HAP-1 (cell line): ENCODE data around the gene SIX4.

Experiments used
- DNase-seq, 2 experiments: peaks; one replicate each; pipeline ENCODE4 v3.0.0-alpha.2; 2016 to 2020; ENCODE audit warnings: low spot score in 2 of 2
- H3K27me3 ChIP-seq: fragments of 250-450 bp; sonication (Bioruptor Pico); 2 replicates; pipeline ENCODE4 v1.5.1; 2020; ENCODE audit warnings: low read depth, mild to moderate bottlenecking, moderate library complexity
- H3K36me3 ChIP-seq: fragments of 250-450 bp; sonication (Bioruptor Pico); replicated peaks from 2 replicates; pipeline ENCODE4 v1.5.1; 2020; ENCODE audit warnings: mild to moderate bottlenecking
- H3K4me1 ChIP-seq: fragments of 250-450 bp; sonication (Bioruptor Pico); 2 replicates; pipeline ENCODE4 v1.5.1; 2020; ENCODE audit warnings: mild to moderate bottlenecking
- H3K4me3 ChIP-seq: fragments of 250-450 bp; sonication (Bioruptor Pico); 2 replicates; pipeline ENCODE4 v1.5.1; 2020; ENCODE audit warnings: mild to moderate bottlenecking, moderate library complexity
- H3K9me3 ChIP-seq: fragments of 250-450 bp; sonication (Bioruptor Pico); 2 replicates; pipeline ENCODE4 v1.5.1; 2020; ENCODE audit warnings: mild to moderate bottlenecking, moderate library complexity
- in situ Hi-C: fragments of 300-500 bp; cut with MboI; formaldehyde crosslinking; loops from 3 replicates; pipeline ENCODE4 v1.14.3; 2020; ENCODE audit warnings: low sequenced_read_pairs, inconsistent platforms, mixed read lengths

The SIX4 gene

DNA sequence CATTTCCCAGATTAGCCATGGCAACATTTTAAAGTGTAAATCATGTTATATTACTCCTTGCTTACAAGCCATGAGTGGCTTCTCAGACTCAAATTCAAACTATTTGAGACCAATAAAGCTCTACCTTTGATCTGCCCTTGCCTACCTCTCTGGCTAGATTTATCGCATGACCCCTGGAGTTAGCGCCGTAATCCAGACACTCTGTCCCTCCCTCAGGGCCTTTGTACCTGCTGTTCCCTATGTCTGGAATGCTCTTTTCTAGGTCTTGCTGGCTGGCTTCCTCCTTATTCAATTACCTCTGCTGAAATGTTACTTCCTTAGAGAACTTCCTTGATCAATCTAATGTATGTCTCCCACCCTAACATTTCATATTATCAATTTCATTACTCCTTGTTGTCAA lies 16.3 kb downstream of the SIX4 start:
- in situ Hi-C loops = no loop called here
- no peak for DNase-seq
- no peaks in the 10 kb centered on the region for H3K9me3 ChIP-seq
- H3K27me3 ChIP-seq = no peaks in the 10 kb centered on the region
- no peaks in the 10 kb centered on the region for H3K36me3 ChIP-seq
- H3K4me3 ChIP-seq = no peak overlapping the region
- peaks cover 14% of the 10 kb centered on the region for H3K4me1 ChIP-seq

DNA sequence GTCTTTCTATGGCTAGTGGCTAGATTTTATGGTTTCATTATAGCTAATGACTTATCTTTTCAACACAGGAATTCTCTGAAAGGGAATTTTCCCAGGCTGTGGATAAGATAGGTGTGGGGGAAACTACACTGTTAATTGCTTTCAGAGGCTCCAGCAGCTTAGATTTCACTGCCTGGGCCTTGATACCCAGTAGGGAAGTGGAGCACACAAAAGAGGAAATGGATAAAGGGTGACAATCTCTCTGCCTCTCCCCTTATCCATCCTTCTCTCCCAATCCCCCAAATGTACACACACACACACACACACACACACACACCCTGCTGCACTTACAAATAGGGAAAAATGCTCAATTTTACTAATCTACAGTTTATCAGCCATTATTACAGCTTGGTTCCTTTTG lies 19.1 kb downstream of the SIX4 start:
- peaks cover 6% of the 10 kb centered on the region; the same call in 1 of the 2 replicates for H3K9me3 ChIP-seq
- H3K4me3 ChIP-seq = no peak overlapping the region
- no peaks in the 10 kb centered on the region for H3K27me3 ChIP-seq
- in situ Hi-C loops = no loop called here
- H3K36me3 ChIP-seq = no peaks in the 10 kb centered on the region
- no peak for DNase-seq
- H3K4me1 ChIP-seq = peaks cover 4% of the 10 kb centered on the region

DNA sequence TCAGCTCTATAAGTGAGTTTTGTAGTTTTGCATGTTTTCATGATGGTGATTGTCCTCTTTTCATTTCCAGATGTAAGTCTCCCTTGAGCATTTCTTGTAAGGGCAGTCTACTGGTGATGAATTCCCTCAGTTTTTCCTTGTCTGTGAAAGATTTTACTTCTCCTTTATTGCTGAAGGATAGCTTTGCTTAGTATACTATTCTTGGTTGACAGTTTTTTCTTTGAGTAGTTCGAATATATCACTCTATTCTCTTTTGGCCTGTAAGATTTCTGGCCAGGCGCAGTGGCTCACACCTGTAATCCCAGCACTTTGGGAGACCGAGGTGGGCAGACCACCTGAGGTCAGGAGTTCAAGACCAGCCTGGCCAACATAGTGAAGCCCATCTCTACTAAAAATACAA lies 23.6 kb downstream of the SIX4 start:
- no peaks in the 10 kb centered on the region for H3K4me1 ChIP-seq
- no peak for DNase-seq
- peaks cover 6% of the 10 kb centered on the region; the same call in 1 of the 2 replicates for H3K9me3 ChIP-seq
- in situ Hi-C loops = no loop called here
- no peak overlapping the region for H3K4me3 ChIP-seq
- no peaks in the 10 kb centered on the region for H3K36me3 ChIP-seq
- peaks cover 3% of the 10 kb centered on the region; the same call in 1 of the 2 replicates for H3K27me3 ChIP-seq

DNA sequence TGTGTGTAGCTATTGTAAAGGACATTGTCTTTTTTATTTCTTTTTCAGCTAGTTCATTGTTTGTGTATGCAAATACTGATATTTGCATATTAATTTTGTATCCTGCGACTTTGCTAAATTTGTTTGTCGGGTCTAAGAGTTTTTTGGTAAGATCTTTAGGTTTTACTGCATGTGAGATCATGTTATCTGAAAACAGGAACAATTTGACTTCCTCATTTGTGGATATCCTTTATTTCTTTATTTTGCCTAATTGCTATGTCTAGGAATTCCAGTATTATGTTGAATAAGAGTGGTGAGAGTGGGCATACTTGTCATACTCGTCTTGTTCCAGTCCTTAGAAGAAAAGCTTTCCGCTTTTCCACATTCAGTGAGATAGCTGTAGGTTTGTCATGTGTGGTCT lies 28.8 kb downstream of the SIX4 start:
- peaks cover 8% of the 10 kb centered on the region for H3K27me3 ChIP-seq
- in situ Hi-C loops = no loop called here
- H3K4me3 ChIP-seq = no peak overlapping the region
- DNase-seq = no peak
- no peaks in the 10 kb centered on the region; the same call in 1 of the 2 replicates for H3K9me3 ChIP-seq
- H3K4me1 ChIP-seq = no peaks in the 10 kb centered on the region
- H3K36me3 ChIP-seq = no peaks in the 10 kb centered on the region

DNA sequence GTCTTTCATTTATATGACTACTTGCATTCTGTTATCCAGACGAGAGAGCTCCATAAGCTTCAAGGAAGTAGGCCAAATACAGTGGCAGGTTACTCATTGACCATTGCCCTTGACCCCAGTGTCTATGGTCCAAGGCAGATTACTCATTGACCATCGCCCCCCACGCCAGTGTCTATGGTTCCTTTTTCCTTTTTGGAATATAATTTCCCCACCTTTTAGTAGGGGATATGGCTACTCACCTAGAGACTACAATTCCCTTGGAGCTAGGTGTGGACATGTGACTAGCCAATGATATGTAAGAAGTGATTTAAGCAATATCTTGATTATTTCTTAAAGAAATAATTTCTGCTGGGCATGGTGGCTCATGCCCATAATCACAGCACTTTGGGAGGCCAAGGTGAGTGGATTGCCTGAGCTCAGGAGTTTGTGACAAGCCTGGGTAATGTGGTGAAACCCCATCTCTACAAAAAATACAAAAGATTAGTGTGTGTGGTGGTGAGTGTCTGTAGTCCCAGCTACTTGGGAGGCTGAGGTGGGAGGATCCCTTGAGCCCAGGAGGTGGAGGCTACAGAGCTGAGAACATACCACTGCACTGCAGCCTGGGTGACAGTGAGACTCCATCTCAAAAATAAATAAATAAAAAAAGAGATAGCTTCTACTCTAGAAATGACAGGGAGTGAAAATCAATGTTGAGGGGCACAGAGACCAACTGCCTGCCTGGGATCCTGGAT lies 32.6 kb downstream of the SIX4 start:
- Histone ChIP-seq H3K4me1 (no peaks in the 10 kb centered on the region; the same call in 1 of the 2 replicates), H3K36me3 (no peaks in the 10 kb centered on the region), H3K9me3 (no peaks in the 10 kb centered on the region), H3K27me3 (peaks cover 8% of the 10 kb centered on the region), H3K4me3 (no peak overlapping the region)
- no peak for DNase-seq
- in situ Hi-C loops = no loop called here

DNA sequence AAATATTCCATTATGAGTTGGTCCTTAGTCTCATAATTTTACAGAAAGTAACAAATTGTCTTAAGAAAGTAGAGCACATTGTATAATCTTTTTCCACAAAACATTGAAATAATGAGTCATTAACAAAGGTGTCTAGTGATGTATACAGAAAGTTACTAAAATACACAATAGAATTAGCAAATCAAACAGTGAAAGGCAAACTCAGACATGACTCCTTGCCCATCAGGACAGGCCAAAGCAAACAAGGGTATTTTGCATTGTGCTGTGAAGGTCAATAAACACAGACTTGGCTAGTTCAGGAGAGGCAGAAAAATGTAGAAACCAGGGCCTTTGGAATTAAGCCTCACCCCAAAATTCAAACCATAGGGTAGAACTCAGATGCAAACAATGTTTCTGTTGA lies 37.3 kb downstream of the SIX4 start:
- Histone ChIP-seq H3K9me3 (no peaks in the 10 kb centered on the region), H3K36me3 (no peaks in the 10 kb centered on the region), H3K4me1 (no peaks in the 10 kb centered on the region; the same call in 1 of the 2 replicates), H3K4me3 (no peak overlapping the region), H3K27me3 (no peaks in the 10 kb centered on the region; the same call in 1 of the 2 replicates)
- in situ Hi-C loops = no loop called here
- no peak for DNase-seq

DNA sequence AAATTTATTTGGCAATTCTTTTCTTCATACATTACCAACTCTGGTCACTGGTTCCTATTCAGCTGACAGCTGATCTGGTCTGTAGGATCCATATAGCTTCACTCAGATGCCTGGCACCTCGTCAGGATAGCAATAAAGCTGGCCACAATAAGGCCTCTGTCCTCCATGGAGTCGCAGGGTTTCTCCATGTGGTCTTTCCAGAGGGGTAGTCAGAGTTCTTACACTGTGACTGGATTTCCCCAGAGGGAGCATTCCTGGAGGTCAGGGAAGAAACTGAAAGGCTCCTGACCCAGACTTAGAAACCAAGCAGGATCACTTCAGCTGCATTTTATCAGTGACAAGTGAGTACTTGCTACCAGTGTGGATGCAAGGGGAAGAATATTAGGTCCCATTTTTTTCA lies 39.9 kb downstream of the SIX4 start:
- in situ Hi-C loops = no loop called here
- peaks cover 13% of the 10 kb centered on the region for H3K27me3 ChIP-seq
- H3K36me3 ChIP-seq = no peaks in the 10 kb centered on the region
- no peak overlapping the region for H3K4me3 ChIP-seq
- peaks cover 7% of the 10 kb centered on the region for H3K4me1 ChIP-seq
- DNase-seq = no peak
- H3K9me3 ChIP-seq = no peaks in the 10 kb centered on the region; the same call in 1 of the 2 replicates

DNA sequence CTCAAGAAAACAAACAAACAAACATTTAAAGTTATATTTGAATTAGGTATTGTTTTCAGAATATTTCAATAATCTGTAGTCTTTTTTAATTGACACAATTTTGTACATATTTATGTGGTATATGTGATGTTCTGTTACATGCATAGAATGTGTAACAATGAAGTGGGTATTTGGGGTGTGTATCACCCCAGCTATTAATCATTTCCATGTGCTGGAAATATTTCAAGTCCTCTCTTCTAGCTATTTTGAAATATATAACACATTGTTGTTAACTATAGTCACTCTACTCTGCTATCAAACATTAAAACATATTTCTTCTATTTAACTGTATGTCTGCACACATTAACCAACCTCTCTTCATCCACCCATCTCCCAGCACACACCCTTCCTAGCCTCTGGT lies 42.9 kb downstream of the SIX4 start:
- in situ Hi-C loops = no loop called here
- no peak overlapping the region for H3K4me3 ChIP-seq

DNA sequence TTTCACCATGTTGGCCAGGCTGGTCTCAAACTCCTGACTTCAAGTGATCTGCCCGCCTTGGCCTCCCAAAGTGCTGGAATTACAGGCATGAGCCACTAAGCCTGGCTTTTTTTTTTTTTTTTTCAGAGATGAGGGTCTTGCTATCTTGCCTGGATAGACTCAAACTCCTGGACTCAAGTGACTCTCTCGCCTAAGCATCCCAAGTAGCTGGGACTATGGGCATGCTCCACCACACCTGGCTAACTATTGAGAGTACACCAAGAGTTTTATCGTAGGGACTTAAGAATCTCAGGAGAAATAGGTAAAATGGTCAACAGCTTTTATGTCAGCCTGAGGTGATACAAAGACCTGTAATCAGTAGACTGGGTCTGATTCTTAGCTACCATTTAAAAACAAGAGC lies 43.6 kb downstream of the SIX4 start:
- no peaks in the 10 kb centered on the region; the same call in 1 of the 2 replicates for H3K9me3 ChIP-seq
- H3K27me3 ChIP-seq = peaks cover 25% of the 10 kb centered on the region
- H3K4me3 ChIP-seq = no peak overlapping the region
- H3K36me3 ChIP-seq = no peaks in the 10 kb centered on the region
- H3K4me1 ChIP-seq = peaks cover 10% of the 10 kb centered on the region
- no peak for DNase-seq
- in situ Hi-C loops = no loop called here

More for the DNA sequence above, 42.9 kb downstream of the SIX4 start:
- Histone ChIP-seq H3K27me3 (peaks cover 25% of the 10 kb centered on the region), H3K9me3 (no peaks in the 10 kb centered on the region; the same call in 1 of the 2 replicates), H3K36me3 (no peaks in the 10 kb centered on the region), H3K4me1 (peaks cover 10% of the 10 kb centered on the region)
- DNase-seq = no peak

DNA sequence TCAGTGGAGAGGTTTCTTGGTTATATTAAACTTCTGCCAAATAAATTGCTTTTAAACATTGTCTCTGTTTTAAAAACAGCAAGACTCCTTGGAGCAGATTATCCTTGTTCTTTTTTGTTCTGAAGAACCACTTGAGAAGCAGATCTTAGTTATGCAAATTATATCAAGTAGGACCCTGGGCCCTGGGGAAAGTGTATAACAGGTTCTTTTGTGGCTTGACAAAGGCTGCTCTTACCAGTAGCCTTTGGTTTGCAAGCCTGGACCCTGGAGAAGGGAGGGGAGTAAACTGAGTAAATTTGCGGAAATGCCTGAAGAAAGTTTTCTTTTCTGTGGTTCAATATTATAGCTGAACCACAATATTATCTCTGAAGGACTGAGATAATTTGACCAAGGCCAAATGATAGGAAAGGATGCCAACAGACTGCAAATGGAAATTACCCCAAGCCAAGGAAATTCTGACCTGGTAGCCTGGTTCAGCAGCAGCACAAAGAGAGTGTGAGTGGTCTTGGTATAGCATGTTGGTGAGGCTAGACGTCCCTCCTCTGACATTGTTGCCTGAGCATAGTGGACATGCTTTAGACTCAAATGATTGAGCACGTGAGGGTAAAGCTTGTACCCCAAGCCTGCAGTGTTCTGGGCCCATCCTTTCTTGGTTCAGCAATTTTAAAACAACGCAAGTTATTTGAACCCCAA lies 44.4 kb downstream of the SIX4 start:
- DNase-seq = peak; percentile 72 to 97

DNA sequence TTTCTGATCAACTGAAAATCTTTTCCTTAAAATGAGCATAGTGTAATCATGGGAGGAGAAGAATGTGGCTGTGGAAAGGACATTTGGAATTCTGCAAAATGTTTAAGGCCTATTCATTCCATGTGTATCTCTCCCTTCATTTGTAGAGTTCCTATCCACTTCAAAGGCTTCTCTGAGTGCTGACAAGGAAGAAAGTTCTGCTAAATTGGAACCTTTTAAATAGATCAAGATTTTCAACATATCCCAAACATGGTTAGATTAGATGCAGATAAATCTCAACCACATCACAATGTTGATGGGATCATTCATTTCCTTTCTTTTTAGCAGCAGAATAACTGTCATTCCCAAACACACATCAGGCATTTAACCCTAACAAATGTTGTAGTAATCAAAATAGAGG lies 46.5 kb downstream of the SIX4 start:
- H3K4me1 ChIP-seq = peaks cover 10% of the 10 kb centered on the region
- DNase-seq = no peak
- H3K9me3 ChIP-seq = no peaks in the 10 kb centered on the region; the same call in 1 of the 2 replicates
- no peaks in the 10 kb centered on the region for H3K36me3 ChIP-seq
- H3K27me3 ChIP-seq = peaks cover 28% of the 10 kb centered on the region
- in situ Hi-C loops = no loop called here
- no peak overlapping the region for H3K4me3 ChIP-seq

More for the DNA sequence above, 44.4 kb downstream of the SIX4 start:
- H3K4me3 ChIP-seq = no peak overlapping the region
- no peaks in the 10 kb centered on the region; the same call in 1 of the 2 replicates for H3K9me3 ChIP-seq
- in situ Hi-C loops = no loop called here
- peaks cover 10% of the 10 kb centered on the region for H3K4me1 ChIP-seq
- H3K36me3 ChIP-seq = no peaks in the 10 kb centered on the region
- peaks cover 25% of the 10 kb centered on the region for H3K27me3 ChIP-seq

DNA sequence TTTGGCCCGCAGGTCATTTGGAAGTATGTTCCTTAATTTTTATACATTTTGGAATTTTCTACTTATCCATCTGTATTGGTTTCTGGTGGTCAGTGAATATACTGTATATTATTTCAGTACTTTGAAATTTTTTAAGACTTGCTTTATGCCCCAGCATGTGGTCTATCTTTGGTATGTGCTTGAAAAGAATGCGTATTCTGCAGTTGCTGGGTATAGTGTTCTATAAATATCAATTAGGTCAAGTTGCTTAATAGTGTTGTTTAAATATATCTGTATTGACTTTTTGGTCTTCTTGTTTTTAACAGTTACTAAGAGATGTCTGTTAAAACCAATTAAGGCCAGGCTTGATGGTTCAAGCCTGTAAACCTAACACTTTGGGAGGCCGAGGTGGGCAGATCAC lies 53.2 kb downstream of the SIX4 start:
- in situ Hi-C loops = no loop called here
- no peaks in the 10 kb centered on the region for H3K4me1 ChIP-seq
- peaks cover 3% of the 10 kb centered on the region; the same call in 1 of the 2 replicates for H3K27me3 ChIP-seq
- DNase-seq = no peak
- H3K36me3 ChIP-seq = no peaks in the 10 kb centered on the region
- no peak overlapping the region for H3K4me3 ChIP-seq
- no peaks in the 10 kb centered on the region for H3K9me3 ChIP-seq

DNA sequence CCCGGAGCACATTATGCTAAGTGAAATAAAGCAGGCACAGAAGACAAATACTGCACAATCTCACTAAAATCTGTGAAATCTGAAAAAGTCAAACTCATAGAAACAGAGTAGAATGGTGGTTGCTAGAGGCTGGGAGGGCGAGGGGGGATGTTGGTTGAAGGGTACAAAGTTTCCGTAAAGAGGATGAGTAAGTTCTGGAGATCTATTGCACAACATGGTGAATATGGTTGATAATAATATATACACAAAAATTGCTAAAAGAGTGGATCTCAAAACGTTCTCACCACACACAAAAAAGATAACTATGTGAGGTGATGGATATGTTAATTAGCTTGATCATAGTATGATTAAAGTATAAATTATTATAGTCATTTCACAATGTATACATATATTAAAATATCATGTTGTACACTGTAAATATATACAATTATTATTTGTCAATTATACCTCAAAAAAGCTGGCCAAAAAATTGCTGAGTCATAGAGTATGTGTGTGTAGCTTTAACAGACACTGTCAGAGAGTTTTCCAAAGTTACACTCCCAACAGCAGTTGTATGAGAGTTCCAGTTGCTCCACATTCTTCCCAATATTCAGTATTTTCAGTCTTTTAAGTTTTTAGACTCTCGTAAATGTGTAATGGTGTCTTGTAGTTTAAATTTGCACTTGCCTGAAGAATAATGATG lies 55.6 kb downstream of the SIX4 start:
- no peaks in the 10 kb centered on the region for H3K36me3 ChIP-seq
- no peak overlapping the region for H3K4me3 ChIP-seq
- peaks cover 16% of the 10 kb centered on the region for H3K27me3 ChIP-seq
- no peak for DNase-seq
- in situ Hi-C loops = no loop called here
- no peaks in the 10 kb centered on the region for H3K9me3 ChIP-seq
- no peaks in the 10 kb centered on the region for H3K4me1 ChIP-seq

DNA sequence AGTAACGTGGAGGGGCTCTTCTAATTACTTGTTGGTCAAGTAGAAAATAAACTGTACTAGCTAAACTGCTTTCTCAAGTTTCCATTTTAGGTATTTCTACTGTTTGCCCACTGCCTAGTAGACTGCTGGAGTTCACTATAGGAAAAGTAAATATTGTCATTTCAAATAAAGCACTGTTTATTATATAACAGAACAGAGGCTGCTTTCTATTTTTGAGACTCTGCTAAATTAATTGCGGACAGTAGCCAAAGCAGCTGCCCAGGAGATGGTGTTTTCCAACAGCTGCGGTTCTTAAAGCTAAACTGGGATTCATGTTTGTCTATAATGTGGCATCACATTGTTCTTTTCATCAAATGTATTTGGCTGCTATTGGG lies 59.0 kb downstream of the SIX4 start:
- no peak for DNase-seq
- in situ Hi-C loops = no loop called here
- Histone ChIP-seq H3K27me3 (peaks cover 16% of the 10 kb centered on the region), H3K36me3 (no peaks in the 10 kb centered on the region), H3K4me1 (peaks cover 6% of the 10 kb centered on the region; the same call in 1 of the 2 replicates), H3K4me3 (no peak overlapping the region), H3K9me3 (no peaks in the 10 kb centered on the region)
